SK-N-SH treated with all-trans-retinoic acid at 6 μM for 48 hours (cell line): ENCODE data around the gene RHEBL1.

Source experiments
- ARNTL ChIP-seq: fragments of 450-650 bp; formaldehyde crosslinking; IDR thresholded peaks from 2 replicates; pipeline ENCODE4 v1.5.0; 2020; ENCODE audit warnings: low read depth, mild to moderate bottlenecking, moderate library complexity, borderline replicate concordance
- BACH2 ChIP-seq: fragments of 250-450 bp; sonication (Bioruptor Pico); IDR thresholded peaks from 2 replicates; pipeline ENCODE4 v1.9.0; 2021; ENCODE audit warnings: mild to moderate bottlenecking, borderline replicate concordance
- CREB5 ChIP-seq: fragments of 250-450 bp; sonication (Bioruptor Pico); IDR thresholded peaks from 2 replicates; pipeline ENCODE4 v1.5.1; 2020; ENCODE audit warnings: low read depth, mild to moderate bottlenecking, moderate library complexity
- ESRRG ChIP-seq: fragments of 250-450 bp; sonication (Bioruptor Pico); IDR thresholded peaks from 2 replicates; pipeline ENCODE4 v1.6.1; 2021; ENCODE audit warnings: mild to moderate bottlenecking
- POU6F1 ChIP-seq: fragments of 250-450 bp; sonication (Bioruptor Pico); IDR thresholded peaks from 2 replicates; pipeline ENCODE4 v1.8.0; 2021; ENCODE audit warnings: low read depth, mild to moderate bottlenecking, moderate library complexity, borderline replicate concordance
- RARB ChIP-seq: fragments of 250-450 bp; sonication (Bioruptor Pico); IDR thresholded peaks from 2 replicates; pipeline ENCODE4 v1.8.0; 2021; ENCODE audit warnings: mild to moderate bottlenecking, moderate library complexity
- SNAI2 ChIP-seq: fragments of 250-450 bp; sonication (Bioruptor Pico); IDR thresholded peaks from 2 replicates; pipeline ENCODE4 v1.5.0; 2020; ENCODE audit warnings: mild to moderate bottlenecking, moderate library complexity
- ZC3H10 ChIP-seq: fragments of 250-450 bp; sonication (Bioruptor Pico); IDR thresholded peaks from 2 replicates; pipeline ENCODE4 v1.5.1; 2021; ENCODE audit warnings: mild to moderate bottlenecking, moderate library complexity
- ZFP30 ChIP-seq: fragments of 450-650 bp; formaldehyde crosslinking; IDR thresholded peaks from 2 replicates; pipeline ENCODE4 v1.5.0; 2022; ENCODE audit warnings: mild to moderate bottlenecking, moderate library complexity
- ZNF70 ChIP-seq: fragments of 450-650 bp; formaldehyde crosslinking; IDR thresholded peaks from 2 replicates; pipeline ENCODE4 v1.5.0; 2020; ENCODE audit warnings: mild to moderate bottlenecking, moderate library complexity

- TF ChIP-seq POU6F1 (CRISPR knock-in tag) (no peak), CREB5 (no peak), SNAI2 (CRISPR knock-in tag) (no peak), ZNF70 (CRISPR knock-in tag) (no peak), ARNTL (no peak), RARB (no peak), ZFP30 (CRISPR knock-in tag) (no peak), BACH2 (CRISPR knock-in tag) (no peak), ZC3H10 (CRISPR knock-in tag) (no peak), ESRRG (CRISPR knock-in tag) (no peak)
These were observed 54.6 kb downstream of the RHEBL1 start for GRCh38 chr12:49015196-49015595.
